GM21717 (cell line): ENCODE measurements around the gene S100A5.
"Not testable (repeated sequence)": the region's sequence is repeated elsewhere in the genome, so short reads cannot be mapped to it uniquely, and the experiment has no call there.

ENCODE experiments used
- ATAC-seq: cut with Tn5 transposase; IDR thresholded peaks from one replicate; pipeline ENCODE4 v1.9.1; 2021; ENCODE audit warnings: mild to moderate bottlenecking, moderate library complexity; ENCODE audit not compliant: unreplicated experiment

Gene S100A5

DNA sequence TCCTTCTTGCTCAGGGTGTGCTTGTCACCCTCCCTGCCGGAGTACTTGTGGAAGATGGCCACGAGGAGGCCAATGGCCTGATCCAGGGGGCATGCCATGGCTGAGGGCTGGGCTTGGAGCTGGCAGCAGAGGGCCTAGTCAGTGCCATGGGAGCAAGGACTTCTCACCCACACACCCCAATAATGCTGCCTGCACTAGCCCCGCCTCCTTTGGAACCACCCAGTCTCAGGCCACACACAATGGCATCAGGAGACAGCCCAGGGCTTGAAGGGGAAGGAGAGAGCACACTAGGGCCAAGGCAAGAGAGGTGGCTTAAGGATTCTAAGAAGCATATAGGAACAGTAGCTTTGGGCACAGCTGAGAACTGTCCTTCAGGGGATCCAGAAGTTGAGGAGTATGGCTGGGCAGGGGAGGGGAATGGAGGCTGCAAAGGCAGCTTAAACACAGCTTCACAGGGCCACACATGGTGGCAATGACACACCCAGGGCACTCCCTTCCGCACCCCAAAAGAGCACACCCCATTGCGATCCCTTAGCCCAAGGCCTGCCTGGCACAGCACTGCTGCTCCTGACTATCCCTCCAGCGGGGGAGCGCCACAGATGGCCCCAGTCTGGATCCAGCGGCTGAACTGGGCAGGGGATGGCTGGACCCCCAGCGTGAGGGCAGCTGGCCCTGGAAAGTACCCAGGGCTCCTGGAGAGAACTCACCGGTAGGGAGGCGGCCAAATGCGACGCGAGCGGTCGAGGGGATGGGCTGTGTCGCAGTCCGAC, 5.3 kb downstream of the S100A5 start, which contains the start of gene S100A6:
Gene S100A6 (minus strand): TSS at position 750 of the 770 bp plus-strand sequence. CDS start 652 bp downstream, at position 98.
- ATAC-seq, result no peak

DNA sequence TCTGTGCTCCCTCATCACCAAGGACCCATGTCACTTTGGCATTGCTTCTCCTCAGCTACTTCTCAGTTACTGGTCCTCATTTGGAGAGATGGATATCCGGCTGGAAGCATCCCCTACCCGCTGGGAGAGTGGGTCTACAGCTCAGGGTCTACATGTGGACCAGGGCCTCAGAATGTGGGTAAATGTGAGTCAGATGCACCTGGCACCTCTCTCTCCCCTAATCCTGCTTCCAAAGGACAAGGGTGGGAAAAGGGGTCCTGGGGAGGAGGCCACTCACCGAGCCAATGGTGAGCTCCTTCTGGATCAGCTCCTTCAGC, 5.9 kb downstream of the S100A5 start:
- no peak for ATAC-seq

DNA sequence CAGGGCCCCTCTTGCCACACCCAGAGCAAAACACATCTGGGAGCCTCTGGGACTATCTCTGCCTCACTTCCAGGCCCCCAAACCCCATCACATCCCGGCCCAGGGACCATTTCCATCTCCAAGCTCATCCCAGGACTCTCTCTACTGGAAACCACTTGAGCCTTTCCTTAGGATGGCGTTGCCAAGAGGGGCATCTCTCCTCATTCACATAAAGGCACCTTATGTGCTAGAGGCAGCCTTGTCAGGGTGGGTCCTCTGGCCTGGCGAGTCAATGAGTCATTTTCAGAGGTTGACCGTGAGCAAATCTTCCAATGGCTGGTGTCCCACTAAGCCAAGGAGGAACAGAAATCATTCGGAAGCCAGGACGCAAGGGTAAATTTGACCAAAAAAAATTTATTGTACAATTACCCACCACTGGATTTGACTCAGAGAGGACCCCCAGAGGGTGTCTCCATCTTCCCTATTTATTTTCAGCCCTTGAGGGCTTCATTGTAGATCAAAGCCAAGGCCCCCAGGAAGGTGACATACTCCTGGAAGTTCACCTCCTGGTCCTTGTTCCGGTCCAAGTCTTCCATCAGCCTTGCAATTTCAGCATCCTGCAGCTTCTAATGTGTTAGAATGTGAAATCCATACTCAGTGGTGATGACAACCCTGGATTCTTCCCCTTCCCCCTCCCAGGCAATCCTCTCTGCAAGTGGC, 6.4 kb downstream of the S100A5 start:
- ATAC-seq, result no peak

DNA sequence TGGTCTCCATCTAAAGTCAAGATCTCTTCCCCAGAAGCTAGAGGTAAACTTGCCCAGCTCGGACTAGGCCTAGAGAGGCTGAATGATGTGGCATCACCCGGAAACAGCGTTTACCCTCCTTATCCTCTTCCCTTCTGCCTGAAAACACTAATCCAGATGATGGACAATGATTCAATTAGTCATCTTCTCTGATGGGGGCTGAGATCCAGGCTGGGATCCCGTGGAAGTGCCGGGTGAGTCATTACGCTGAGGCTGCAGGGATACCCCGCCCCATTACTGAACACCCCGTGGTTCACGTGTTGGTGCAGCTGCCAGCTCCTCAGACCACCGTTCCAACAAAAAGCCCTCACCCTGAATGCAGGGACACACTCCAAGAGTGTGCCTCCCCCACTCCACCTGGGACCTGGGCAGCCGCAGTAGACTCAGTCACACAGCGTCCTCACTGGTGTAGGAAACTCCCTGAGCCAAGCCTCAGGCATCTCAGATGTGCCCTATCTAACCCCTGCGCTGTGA, 7.0 kb downstream of the S100A5 start:
- no peak for ATAC-seq

DNA sequence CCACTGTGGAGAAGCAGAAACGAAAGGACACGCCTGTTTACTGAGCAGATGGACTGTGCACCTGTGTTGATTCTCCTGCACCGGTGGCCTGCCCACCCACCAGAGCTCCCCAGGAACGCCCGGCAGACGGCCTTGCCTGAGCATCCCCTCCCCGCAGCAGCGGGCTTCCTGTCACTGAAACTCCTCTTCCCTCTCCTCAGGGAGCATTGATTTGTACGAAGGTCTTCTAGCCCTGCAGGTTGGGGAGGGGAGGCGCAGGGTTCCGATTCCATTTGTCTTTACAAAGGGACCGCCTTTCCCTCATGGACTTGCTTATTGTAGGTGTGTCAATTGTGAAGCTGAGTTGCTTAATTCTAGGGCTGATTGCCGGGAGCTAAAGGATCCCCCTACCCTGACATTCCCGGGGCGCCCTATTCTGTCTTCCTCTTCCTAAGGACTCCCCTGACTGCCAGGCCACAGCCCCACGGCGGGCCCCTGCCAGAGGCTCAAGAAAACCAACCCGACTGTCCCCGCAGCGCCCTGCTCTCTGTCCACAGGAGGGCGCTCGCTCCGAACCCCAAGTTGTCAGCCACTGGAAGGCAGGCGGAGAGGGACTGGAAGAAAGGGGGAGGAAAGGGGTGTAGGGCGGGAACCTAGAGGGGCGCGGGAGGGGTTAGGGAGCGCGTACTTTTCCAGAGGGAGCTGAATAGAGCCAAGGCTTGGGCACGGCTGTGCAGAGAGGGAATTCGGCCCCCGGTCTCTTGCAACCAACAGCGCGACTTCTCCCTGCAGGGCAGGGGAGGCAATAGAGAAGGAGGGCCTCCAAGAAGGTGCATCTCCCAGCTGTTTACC, 7.8 kb downstream of the S100A5 start:
- ATAC-seq, result no peak

DNA sequence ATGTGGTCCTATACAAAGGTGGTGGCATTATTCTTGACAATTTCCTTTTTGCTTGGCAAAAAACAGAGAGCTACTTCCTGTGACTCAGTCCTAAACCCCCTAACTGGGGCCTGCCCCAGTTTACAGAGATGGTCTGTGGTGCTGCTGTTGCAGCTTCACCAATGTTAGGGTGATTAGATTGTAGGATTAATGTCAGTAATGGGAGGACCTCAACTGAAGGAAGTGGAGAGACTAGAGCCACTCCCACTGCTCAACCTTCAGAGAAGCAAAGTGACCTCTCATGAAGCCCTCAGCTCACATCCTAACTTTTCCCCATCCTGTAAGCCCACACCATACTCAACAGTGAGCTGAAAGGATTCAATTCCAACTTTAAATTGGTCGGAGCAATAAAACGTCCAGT, 8.6 kb downstream of the S100A5 start:
- no peak for ATAC-seq

DNA sequence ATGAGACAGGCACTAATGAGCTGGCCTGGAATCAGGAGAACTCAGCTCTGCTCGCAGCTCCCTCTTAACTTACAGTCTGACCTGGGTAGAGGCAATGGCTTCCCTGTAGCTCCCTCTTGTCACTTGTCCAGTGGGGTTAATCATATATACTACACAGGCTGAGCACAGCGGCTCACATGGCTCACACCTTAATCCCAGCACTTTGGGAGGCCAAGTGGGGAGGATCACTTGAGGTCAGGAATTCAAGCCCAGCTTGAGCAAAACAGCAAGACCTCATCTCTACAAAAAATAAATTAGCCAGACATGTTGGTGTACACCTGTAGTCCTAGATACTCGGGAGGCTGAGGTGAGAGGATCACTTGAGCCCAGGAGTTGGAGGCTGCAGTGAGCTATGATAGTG, 9.1 kb downstream of the S100A5 start:
- ATAC-seq, result no peak

DNA sequence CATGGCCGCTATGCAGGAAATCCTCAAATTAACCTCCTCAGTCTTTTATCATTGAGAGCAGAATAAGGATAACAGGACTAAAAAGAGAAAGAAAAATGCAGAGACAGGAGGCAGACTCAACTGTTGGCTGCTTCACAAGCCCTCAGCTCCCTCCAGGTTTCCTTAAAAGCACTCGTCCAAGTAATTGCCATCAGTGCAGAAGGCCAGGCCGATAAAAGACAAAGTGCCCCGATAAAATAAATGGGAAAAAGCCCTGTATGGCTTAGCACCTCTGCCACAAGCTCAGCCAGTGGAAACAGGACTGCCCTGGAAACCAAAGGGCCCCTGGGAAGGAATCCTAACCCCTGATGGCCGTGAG, 13.1 kb downstream of the S100A5 start:
- no peak for ATAC-seq

DNA sequence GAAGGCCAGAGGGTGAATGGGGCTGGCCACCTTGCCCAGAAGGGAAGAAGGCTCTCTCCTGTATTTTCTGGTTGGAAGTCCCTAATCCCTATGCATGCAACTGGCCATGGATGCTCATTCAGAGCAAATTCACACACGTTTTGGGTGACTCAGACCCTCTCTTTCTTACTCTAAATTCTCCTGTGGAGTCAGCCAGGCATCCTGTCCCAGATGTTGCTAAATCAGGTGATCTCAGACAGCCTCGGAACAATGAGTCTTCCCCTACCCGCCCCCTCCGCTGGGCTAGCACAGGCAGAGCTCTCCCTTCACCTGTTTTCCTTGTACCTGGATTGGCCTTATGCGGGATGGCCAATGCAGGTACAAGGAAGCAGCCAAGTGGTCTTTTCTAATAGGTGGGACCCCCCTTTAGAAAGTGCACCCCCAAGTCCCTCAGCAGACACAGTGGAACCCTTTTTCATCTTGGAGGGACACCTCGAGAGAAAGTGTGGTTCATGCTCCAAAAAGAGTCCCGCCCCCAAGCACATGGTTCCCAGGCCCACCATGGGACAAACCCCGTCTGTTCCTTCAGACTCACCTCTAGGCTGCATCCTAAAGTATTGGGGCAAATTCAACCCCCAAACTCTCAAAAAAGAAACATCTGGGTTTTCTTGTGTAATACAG, 13.6 kb downstream of the S100A5 start:
- ATAC-seq, result no peak

DNA sequence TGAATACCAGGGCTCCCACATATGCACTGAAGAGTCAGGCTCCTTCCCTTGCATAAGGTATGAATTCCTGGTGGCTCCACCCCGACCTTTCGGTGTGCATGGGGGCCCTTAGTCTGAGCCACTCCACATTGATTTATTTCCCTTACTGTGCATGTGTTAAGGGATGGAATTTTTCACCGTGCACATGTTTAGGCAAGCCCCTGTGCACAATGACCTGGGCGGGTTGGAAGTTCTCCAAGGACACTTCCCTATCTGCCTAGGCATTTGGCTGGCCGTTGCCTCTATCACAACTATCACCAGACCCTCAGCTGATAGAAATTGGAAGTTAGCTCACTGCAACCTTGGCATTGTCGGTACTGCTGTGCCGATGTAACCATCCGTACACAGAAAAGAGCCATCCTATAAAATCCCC, 14.6 kb downstream of the S100A5 start:
- ATAC-seq, result no peak

DNA sequence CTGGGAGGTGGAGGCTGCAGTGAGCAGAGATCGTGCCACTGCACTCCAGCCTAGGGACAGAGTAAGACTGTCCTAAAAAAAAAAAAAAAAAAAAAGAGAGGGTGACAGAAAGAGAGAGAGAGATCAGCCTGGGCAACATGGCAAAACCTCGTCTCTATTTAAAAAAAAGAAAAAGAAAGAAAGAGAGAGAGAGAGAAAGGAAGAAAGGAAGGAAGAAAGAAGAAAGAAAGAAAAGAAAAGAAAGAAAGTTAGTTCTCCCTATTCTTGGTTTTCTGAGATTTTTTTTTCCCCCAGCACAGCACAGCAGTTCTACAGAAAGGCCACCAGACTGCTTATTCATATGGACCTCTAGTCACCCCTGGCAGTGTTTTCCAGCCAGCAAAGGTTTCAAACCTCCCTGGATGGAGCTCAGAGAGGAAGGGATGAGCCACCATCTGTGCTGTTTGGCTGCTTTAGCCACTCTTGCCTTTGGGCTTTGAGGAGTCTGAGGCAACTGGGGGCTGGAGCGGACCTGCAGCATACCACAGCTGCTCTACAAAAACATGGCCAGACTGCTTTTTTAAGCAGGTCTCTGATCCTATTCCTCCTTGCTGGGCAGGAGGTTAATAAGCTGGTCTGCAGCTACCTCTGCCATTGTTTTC, 15.5 kb downstream of the S100A5 start:
- ATAC-seq, result no peak

DNA sequence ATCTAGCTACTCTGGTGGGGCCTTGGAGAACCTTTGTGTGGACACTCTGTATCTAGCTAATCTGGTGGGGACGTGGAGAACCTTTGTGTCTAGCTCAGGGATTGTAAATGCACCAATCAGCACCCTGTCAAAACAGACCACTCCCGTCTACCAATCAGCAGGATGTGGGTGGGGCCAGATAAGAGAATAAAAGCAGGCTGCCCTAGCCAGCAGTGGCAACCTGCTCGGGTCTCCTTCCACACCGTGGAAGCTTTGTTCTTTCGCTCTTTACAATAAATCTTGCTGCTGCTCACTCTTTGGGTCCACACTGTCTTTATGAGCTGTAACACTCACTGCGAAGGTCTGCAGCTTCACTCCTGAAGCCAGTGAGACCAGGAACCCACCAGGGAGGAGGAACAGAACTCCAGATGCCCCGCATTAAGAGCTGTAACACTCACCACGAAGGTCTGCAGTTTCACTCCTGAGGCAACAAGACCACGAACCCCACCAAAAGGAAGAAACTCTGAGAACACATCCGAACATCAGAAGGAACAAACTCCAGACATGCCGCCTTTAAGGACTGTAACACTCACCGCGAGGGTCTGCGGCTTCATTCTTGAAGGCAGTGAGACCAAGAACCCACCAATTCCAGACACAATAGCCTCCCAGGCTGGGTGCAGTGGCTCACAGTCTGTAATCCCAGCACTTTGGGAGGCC, 18.2 kb downstream of the S100A5 start:
- ATAC-seq, result not testable (repeated sequence)

DNA sequence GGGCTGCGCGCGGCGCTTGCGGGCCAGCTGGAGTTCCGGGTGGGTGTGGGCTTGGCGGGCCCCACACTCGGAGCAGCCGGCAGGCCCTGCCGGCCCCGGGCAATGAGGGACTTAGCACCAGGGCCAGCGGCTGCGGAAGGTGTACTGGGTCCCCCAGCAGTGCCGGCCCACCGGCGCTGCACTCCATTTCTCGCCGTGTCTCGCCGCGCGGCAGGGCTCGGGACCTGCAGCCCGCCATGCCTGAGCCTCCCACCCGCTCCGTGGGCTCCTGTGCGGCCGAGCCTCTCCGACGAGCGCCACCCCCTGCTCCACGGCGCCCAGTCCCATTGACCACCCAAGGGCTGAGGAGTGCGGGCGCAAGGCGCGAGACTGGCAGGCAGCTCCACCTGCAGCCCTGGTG, 18.9 kb downstream of the S100A5 start:
- not testable (repeated sequence) for ATAC-seq

DNA sequence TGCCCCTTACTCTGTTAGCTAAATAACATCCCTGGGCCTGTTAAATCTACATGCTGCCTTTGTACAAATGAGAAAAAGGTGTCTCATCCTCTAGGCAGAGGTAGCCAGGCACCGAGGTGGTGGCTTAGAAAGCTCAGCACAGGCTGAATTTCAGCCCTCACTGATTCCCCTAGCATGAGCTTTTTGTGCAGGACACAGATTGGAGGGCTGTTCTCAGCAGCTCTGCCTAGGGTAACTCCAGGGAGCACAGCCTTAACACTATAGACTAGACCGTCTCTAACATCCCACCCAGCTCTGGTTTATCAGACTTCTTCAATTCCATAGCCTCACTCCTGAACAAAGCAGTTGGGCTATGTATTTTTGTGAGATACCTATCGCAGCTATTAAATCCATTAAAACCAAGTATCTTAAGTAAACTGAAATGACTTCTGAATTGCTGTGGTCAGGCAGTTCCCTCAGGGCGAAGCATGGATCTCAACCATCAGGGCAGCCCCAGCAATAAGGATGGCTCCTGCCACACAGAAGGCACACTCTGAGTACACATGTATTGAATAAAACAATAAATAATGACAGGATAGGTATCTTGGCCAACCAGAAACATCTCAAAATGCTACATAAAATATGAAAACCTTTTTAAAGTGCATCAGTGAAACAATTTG, 19.8 kb downstream of the S100A5 start:
- no peak for ATAC-seq

DNA sequence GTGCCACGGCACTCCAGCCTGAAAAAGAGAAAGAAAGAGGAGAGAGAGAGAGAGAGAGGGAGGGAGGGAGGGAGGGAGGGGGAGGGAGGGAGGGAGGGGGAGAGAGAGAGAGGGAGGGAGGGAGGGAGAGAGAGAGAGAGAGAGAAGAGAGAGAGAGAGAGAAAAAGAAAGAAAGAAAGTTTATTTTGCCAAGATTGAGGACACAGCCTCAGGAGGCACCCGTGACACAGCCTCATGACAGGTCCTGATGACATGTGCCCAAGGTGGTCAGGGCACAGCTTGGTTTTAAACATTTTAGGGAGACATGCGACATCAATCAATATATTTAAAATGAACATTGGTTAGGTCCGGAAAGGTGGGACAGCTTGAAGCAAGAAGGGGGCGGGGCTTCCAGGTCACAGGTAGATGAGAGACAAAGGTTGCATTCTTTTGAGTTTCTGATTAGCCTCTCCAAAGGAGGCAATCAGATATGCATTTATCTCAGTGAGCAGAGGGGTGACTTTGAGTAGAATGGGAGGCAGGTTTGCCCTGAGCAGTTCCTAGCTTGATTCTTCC, 20.5 kb downstream of the S100A5 start:
- ATAC-seq, result not testable (repeated sequence)

DNA sequence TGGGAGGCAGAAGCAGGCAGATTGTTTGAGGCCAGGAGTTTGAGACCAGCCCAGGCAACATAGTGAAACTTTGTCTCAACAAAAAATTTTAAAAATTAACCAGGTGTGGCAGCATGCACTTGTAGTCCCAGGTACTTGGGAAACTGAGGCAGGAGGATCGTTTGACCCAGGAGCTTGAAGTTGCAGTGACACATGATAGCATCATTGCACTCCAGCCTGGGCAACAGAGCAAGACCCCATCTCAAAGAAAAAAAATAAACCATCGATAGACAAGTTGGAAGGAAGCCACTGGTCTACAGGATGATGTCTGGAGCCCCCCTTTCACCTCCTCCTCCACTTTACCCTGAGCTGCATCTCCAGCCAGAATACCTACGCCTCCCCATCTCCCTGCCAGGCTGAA, 21.5 kb downstream of the S100A5 start:
- no peak for ATAC-seq

DNA sequence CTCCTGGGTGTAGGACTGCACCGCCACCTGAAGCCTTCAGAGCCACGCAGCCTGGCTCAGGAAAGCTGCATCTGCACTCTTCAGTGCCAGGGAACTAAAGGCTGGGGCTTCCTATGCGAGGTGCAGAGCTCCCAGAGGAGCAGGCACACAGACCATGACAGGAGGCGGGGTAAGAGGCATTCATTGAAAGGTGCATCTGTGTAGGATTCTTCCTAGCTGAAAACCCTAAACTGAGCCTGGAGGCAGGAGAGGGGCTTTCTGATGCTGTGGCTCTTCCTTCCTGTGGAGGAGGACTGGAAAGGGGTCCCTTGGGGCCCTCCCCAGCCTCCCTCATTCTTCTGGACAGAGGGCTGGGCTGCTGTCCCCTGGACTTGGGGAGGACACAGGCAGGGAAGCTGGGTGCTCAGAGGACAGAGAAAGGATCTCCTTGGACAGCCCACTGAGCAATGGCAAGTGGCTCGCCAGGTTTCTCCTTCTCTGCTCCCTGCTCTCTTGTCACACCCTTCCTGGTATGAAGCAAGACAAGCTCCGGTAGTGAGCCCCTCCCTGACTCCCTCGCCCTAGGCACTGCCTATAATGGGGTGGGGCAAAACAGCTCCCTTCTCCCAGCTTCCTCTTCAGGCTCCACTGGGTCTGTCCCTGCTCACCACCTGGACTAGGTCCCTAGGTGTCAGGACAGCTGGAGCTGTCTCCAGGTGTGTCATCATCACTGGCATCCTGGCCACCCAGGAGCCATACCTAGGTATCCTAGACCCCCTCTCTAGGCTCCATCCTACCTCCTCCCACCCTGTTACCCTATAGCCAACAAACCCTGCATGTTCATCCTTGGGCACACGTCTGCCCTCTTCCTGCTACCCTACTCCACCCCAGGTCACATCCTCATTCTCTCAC, 25.0 kb downstream of the S100A5 start:
- ATAC-seq, result no peak

DNA sequence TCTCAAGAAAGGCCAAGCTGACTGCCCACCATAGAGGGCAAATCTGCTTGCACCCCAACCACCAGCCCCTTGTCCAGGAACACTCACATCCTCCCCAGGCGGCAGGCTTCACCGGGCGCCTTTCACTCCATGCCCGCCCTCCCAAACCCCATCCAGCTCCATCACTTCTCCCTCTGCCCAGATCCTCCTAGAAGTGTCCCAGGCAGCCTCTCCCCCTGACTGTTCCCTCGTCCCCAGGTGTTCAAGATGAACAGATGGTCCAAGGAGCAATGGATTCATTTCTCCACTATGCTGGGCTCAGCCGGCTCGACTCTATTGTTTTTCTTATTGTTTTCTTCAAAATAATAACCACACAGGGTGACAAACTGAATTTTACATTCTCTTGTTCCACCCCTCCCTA, 27.1 kb downstream of the S100A5 start:
- no peak for ATAC-seq
